ENCODE results near the gene KIF3A.

GRCh38 chr5:132785365-132785764, 48.0 kb upstream of the KIF3A start:
- TF ChIP-seq CTCF (IDR thresholded peaks at IDR 0.05): no peak
- TF ChIP-seq POLR2AphosphoS5 (IDR thresholded peaks at IDR 0.05): no peak
- no peak for TF ChIP-seq POLR2A (IDR thresholded peaks at IDR 0.05)

All from prostate gland (tissue), 2 donors.